GM19239 (cell line): ENCODE results near the gene IL21R.

Experiments
- DNase-seq: peaks from one replicate; pipeline ENCODE4 v3.0.0; 2011; ENCODE audit warnings: low spot score; ENCODE audit not compliant: insufficient read length
- FAIRE-seq: peaks from 2 replicates; lab custom pipeline; 2011; peaks lifted over from hg19 to GRCh38; lab: Jason Lieb, UNC

The IL21R gene

DNA sequence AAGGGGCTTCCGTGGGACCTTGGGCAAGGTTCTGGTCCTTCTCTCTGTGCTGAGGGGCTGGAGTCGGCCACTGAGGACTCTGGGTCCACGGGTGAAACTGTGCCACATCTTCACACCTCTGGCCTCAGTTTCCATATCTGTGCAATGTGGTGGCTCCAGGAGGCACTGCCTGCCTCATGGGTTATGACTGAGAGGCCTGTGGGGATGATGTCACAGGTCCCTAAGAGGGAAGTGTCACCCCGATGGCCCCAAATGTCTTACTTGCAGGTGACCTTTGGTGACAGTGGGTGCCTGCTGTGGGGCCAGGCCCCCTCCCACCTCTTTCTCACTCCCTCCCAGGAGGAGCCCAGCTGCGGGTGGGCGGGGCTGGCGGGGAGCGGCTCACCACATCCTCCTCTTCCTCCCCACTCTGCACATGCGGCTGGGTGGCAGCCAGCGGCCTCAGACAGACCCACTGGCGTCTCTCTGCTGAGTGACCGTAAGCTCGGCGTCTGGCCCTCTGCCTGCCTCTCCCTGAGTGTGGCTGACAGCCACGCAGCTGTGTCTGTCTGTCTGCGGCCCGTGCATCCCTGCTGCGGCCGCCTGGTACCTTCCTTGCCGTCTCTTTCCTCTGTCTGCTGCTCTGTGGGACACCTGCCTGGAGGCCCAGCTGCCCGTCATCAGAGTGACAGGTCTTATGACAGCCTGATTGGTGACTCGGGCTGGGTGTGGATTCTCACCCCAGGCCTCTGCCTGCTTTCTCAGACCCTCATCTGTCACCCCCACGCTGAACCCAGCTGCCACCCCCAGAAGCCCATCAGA lies at the start of gene IL21R:
Gene IL21R, plus strand, starts transcription at position 407 of the 801 bp plus-strand sequence. CDS start 27,898 bp downstream, outside the sequence.
- DNase-seq: no peak
- peak; percentile 93 for FAIRE-seq

DNA sequence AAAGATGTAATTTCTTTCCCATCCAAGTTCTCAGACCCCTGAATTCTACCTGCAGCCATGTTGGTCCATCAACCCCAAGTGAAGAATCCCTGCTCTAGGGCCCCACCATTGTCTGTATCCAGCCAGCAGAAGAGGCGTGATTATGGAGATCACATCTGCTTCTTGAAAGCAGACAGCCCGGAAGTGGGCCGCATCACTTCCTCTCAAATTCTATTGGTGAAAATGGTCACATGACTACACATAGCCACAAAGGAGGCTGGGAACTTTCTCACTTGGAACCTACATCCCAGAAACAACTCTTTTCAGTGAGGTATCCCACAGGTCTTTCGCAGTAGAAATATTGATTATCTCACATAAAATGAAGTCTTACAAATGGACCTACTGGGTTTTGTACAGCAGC lies 48.1 kb upstream of the IL21R start:
- FAIRE-seq (no peak), DNase-seq (no peak)

DNA sequence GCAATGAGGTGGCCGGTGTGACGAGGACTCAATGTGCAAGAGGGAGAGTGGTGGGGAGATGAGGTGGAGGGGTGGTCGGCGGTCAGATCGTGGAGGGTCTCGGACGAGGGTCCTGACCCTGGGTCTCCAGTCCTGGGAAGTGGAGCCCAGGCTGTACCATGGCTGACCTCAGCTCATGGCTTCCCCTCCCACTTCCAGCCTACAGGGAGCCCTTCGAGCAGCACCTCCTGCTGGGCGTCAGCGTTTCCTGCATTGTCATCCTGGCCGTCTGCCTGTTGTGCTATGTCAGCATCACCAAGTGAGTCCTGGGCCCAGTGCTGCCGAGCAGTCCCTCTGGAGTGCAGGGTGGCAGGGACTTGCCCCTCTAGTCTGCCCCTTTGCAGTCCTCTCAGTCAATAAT lies 46.4 kb upstream of the IL21R start:
- FAIRE-seq (no peak), DNase-seq (no peak)

DNA sequence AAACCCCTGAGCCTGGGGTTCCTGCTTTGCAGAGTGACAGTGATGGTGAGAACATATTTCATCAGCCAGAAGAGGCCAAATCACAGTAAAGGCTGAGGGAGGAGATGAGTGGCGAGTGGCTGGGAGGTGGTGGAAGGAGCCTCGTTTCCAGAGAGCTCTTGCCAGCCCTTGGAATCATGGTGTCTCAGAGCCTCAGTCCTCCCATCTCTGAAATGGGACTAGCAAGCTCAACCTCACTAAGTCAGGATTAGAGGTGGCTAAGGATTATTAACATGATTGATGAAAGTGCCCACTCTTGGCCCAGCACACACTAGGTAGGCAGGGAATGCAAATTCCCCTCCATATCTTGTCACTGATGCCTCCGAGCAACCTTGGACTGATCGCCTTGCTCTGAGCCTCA lies 45.2 kb upstream of the IL21R start:
- FAIRE-seq (no peak), DNase-seq (no peak)

DNA sequence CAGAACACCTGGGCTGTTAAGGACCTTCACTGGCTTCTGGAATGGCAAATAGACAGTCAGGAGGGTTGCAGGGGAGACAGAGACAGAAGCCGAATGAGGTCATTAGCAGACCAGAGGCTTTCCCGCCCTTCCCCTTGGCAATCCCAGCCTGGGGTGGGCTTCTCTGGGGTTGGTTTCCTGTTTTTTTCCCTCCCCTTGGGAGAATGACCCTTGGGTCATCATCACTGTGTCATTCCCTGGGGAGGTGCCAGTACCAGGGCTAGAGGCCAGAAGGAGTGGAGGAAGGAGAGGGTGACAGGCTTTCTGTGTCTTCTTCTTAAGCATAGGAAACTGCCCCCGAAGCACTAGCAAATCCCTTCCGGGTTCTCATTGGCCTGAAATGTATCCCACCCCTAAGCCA lies 42.9 kb upstream of the IL21R start:
- DNase-seq: no peak
- no peak for FAIRE-seq

DNA sequence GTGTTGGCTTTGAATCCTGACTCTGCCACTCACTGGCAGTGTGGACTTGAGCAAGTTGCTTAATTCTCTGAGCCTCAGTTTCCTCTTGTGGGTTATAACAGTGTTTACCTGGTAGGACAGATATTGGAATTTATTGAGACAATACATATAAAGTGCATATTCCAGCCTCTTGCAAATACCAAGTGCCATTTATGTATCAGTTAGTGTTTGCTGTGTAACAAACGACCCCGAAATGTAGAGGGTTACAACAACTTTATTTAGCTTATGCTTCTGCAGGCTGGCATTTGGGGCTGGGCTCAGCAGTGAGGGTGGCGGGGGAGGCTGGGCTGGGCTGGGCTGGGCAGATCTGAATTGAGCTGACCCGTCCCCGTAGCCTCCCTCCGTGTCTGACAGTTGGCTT lies 42.4 kb upstream of the IL21R start:
- no peak for FAIRE-seq

DNA sequence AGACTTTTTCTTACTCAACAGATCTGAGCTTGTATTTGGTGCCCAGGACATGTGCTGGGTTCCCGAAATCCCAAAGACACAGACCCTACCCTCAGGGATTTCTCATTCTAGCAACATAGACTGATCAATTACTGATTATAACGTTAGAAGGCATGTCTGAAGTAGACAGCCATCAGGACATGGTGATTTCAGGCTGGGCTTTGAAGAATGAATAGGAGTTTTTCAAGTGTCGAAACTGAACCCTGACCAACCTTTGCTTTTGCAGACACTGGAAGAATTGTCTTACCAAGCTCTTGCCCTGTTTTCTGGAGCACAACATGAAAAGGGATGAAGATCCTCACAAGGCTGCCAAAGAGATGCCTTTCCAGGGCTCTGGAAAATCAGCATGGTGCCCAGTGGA lies 40.0 kb upstream of the IL21R start:
- DNase-seq (no peak), FAIRE-seq (no peak)

More for the DNA sequence above, 42.4 kb upstream of the IL21R start:
- DNase-seq: no peak

DNA sequence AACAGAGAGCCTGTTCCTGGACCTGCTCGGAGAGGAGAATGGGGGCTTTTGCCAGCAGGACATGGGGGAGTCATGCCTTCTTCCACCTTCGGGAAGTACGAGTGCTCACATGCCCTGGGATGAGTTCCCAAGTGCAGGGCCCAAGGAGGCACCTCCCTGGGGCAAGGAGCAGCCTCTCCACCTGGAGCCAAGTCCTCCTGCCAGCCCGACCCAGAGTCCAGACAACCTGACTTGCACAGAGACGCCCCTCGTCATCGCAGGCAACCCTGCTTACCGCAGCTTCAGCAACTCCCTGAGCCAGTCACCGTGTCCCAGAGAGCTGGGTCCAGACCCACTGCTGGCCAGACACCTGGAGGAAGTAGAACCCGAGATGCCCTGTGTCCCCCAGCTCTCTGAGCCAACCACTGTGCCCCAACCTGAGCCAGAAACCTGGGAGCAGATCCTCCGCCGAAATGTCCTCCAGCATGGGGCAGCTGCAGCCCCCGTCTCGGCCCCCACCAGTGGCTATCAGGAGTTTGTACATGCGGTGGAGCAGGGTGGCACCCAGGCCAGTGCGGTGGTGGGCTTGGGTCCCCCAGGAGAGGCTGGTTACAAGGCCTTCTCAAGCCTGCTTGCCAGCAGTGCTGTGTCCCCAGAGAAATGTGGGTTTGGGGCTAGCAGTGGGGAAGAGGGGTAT lies 39.3 kb upstream of the IL21R start:
- DNase-seq (no peak), FAIRE-seq (no peak)

DNA sequence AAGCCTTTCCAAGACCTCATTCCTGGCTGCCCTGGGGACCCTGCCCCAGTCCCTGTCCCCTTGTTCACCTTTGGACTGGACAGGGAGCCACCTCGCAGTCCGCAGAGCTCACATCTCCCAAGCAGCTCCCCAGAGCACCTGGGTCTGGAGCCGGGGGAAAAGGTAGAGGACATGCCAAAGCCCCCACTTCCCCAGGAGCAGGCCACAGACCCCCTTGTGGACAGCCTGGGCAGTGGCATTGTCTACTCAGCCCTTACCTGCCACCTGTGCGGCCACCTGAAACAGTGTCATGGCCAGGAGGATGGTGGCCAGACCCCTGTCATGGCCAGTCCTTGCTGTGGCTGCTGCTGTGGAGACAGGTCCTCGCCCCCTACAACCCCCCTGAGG lies 38.7 kb upstream of the IL21R start:
- DNase-seq: no peak
- no peak for FAIRE-seq

DNA sequence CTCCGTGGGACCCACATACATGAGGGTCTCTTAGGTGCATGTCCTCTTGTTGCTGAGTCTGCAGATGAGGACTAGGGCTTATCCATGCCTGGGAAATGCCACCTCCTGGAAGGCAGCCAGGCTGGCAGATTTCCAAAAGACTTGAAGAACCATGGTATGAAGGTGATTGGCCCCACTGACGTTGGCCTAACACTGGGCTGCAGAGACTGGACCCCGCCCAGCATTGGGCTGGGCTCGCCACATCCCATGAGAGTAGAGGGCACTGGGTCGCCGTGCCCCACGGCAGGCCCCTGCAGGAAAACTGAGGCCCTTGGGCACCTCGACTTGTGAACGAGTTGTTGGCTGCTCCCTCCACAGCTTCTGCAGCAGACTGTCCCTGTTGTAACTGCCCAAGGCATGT lies 38.2 kb upstream of the IL21R start:
- no peak for FAIRE-seq
- no peak for DNase-seq

DNA sequence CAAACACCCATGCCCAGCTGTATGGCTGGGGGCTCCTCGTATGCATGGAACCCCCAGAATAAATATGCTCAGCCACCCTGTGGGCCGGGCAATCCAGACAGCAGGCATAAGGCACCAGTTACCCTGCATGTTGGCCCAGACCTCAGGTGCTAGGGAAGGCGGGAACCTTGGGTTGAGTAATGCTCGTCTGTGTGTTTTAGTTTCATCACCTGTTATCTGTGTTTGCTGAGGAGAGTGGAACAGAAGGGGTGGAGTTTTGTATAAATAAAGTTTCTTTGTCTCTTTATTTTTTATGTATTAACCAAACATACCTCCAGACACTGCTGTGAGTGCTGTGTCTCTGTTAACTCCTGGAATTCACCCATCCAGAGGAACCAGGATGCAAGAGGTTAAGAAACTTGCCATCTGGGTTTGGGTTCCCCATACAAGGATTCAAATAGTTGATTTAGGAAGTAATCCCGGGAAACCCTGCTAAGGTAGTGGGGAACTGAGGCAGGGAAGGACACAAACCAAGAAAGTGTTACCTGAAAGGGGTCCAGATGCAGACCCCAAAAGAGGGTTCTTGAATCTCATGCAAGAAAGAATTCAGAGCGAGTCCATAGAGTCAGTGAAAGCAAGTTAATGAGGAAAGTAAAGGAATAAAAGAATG lies 37.4 kb upstream of the IL21R start:
- DNase-seq (no peak), FAIRE-seq (no peak)

DNA sequence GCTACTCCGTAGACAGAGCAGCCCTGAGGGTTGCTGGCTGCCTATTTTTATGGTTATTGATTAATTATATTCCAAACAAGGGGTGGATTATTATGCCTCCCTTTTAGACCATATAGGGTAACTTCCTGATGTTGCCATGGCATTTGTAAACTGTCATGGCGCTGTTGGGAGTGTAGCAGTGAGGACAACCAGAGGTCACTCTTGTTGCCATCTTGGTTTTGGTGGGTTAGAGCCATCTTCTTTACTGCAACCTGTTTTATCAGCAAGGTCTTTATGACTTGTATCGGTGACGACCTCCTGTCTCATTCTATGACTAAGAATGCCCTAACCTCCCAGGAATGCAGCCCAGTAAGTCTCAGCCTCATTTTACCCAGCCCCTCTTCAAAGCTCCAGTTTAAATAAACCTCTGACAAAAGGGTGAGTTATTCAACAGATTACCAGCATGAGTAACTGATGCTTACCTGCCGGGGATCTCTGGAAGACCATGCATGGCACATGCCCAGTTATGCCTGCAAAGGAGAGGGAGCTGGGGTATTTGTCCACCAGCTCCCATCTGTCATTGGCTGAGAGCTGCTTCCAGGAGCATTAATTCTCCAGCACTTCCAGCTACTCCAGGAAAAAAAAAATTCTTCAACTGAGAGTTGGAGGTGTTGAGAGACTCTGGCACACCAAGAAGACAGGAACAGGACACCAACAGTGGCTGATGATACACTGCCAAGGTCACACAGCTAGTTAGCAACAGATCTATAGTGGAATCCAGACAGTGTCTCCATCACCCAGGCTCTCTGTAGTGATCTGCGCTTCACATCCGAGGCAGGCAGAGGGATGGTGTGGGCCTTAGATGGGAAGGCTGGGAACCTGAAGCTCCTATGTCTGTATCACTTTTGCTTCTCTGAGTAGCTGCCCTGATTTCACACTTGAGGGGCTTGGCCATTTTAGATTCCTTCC lies 36.6 kb upstream of the IL21R start:
- FAIRE-seq: no peak

DNA sequence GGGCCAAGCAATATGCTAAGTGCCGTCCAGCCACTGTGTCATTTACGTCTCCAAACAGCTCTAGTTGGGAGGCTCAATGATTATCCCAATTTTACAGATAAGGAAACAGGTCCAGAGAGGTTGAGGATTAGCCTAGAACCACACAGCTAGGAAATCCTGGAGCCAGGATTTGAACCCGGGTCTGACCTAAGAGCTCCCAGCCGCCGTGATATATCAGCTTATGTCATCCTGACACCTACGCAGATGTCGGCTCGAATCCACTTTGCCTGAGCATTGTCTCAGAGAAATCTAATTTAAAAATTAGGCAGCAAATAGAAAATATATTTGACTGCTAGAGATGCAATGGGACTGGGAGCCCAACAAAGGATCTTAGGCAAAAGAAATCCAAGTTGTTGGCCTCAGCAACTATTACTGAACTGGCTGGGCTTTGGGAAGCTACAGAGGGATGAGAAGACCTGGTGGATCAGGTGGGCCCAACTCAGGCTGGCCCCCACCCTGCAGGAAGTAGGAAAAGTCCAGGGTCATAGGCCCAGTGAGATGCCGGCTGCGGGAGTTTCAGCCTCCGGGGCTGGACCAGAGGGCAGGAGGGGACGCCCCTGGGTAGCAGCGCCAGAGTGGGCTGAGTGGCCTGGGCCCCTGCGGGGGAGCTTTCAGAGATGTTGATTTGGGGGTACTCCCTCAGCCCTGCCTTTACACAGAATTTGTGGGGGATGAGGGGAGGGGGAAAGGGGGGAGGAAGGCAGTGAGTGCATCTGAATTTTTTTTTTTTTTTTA lies 35.1 kb upstream of the IL21R start:
- no peak for FAIRE-seq
- no peak for DNase-seq

More for the DNA sequence above, 36.6 kb upstream of the IL21R start:
- DNase-seq: no peak

DNA sequence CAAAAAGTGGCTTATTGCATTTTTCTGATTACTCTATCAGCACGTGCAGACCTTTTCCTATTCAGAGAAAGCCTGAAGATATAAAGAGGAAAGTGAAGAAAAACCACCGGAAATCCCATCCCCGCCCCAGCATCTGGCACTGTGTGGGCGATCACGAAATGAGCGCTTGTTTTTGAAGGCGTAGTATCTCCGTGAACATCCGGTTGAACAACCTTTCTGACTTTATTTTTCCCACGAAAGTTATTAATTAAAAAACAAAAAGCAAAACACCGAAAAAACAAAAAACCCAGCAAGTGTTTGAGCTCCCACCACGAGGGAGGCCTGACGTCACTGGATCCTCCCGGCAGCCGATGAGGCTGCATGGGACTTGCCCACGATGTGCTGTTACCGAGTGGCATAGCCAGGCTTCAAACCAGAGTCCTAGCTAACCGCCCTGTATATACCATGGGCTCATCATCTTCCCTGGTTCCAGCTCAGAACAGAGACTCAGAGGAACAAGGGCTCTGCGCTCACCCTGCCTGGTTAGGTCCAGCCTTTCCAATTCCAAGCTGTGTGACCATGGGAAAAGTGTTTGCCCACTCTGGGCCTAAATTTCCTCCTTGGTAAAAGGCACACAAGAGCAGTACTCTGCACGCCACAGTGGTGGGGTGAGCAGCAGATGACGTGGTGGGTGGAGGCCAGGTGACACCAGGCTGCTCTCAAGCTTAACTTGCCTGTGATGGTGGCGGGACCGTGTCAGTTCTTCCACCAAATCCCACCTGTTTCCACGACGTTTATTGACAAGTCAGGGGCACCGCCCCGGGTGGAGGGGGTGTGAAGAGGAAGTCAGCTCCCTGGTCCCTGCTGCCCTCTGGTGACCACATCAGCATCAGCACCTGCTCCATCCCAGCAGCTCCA lies 34.3 kb upstream of the IL21R start:
- FAIRE-seq (peak; percentile 99), DNase-seq (peak; percentile 76)

DNA sequence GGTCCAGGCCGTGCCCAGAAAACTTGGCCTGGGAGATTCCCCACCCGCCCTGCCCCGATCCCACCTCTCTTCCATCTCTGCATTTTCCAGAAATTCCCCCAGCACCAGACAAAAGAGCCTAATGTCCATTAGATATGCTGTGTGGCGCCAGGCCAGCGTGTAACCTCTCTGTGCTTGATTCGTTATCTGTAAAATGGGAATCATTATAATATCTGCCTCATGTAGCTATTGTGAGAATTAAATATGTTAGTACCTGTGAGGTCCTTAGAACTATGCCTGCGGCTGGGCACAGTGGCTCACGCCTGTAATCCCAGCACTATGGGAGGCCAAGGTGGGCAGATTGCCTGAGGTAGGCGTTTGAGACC lies 33.6 kb upstream of the IL21R start:
- FAIRE-seq (no peak), DNase-seq (no peak)

DNA sequence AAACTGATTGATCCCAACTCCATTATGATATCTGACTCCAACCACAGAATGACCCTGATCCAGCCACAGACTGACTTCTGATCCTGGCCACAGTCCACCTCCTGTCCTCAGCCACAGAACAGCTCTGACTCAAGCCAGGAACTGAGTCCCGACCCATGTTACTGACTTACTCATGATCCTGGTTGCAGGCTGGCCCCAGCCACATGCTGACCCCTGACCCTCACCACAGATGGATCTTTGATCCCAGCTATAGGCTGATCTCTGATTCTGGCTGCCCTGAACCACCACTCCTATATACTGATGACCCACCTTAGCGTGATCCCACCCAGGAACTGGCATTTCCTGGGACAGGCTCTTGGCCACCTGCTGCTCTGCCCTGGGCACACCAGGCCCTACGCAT lies 32.2 kb upstream of the IL21R start:
- FAIRE-seq: no peak
- no peak for DNase-seq

DNA sequence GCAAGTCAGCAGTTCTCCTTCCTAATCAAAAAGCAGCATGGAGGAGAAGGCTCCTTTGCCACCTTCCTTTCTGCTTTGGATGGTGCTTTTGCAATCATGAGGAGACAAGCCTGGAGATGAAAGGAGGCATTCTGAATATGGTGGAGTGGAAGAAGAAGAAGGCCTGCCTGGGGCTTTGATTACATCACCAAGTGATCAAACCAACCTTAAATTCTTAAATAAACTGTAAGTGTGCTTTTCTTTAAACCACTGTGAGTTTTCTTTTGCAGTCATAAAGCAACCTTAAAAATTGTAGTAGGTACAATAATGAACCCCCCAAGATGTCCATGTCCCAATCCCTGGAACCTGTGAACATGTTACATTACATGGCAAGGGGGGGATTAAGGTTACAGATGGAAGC lies 31.7 kb upstream of the IL21R start:
- DNase-seq: no peak
- no peak for FAIRE-seq

DNA sequence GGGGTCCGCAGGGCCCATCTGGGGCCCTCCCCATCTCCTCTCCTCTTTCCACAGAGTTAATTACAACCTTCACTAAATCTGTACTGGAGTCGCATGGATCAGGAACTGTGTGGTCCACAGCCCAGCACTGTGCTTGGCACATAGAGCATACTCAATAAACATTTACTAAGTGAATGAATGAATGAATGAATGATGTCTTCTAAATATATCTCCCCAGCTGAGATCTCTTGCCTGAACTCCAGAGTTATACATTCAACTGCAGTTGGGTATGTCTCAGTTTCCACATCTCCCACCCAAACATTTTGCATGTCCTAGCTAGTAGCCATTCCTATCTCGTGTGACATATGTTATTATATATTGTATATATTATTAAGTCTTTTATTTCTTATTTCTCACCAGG lies 28.7 kb upstream of the IL21R start:
- DNase-seq (no peak), FAIRE-seq (no peak)
